WTC11 (cell line): Measurements from ENCODE around the gene CAV3. TPM values are rescaled to one million over a fixed set of nuclear protein-coding genes. Genes with fewer than 3 reads are reported as not detected.

Source experiments
- ATAC-seq: fragments of 200-7000 bp; cut with Tn5 transposase; 2 replicates; pipeline ENCODE4 v1.10.0; 2021; ENCODE audit warnings: mild to moderate bottlenecking, moderate library complexity
- CTCF ChIA-PET: fragments of 300-600 bp; sonication (Branson Sonifier 250); formaldehyde crosslinking; loops from one replicate; lab custom pipeline; 2021; ENCODE audit warnings: antibody characterized with exemption; lab: Charles Lee
- POLR2A ChIA-PET: fragments of 350-600 bp; sonication (Branson Sonifier 250); formaldehyde crosslinking; loops from one replicate; lab custom pipeline; 2021; ENCODE audit warnings: antibody characterized with exemption; lab: Charles Lee
- DNase-seq: peaks from one replicate; pipeline ENCODE4 v3.0.0; 2021; ENCODE audit warnings: low spot score
- H3K27ac Mint-ChIP-seq: 2 replicates; pipeline ENCODE4 v1.8.0; 2021; ENCODE audit warnings: mixed read lengths
- H3K27me3 Mint-ChIP-seq: 2 replicates; pipeline ENCODE4 v1.8.0; 2021; ENCODE audit warnings: low read depth, mild to moderate bottlenecking, moderate library complexity, mixed read lengths
- H3K36me3 Mint-ChIP-seq: 2 replicates; pipeline ENCODE4 v1.8.0; 2021; ENCODE audit warnings: mixed read lengths
- H3K4me1 Mint-ChIP-seq: 2 replicates; pipeline ENCODE4 v1.8.0; 2022; ENCODE audit warnings: mixed read lengths
- H3K4me3 Mint-ChIP-seq: 2 replicates; pipeline ENCODE4 v1.8.0; 2021; ENCODE audit warnings: mild to moderate bottlenecking, moderate library complexity, mixed read lengths
- H3K9me3 Mint-ChIP-seq: 2 replicates; pipeline ENCODE4 v1.8.0; 2021; ENCODE audit warnings: mixed read lengths
- AR ChIP-seq: fragments of 250-450 bp; sonication (Bioruptor Pico); IDR thresholded peaks from 2 replicates; pipeline ENCODE4 v1.9.0; 2021; ENCODE audit warnings: mild to moderate bottlenecking
- ATF3 ChIP-seq: sonication (generic); formaldehyde crosslinking; conservative IDR thresholded peaks from 2 replicates; pipeline ENCODE4 v1.8.1; 2022; ENCODE audit warnings: mild to moderate bottlenecking, missing genetic modification reagents
- CBFB ChIP-seq: sonication (generic); formaldehyde crosslinking; IDR thresholded peaks from 2 replicates; pipeline ENCODE4 v1.8.1; 2022; ENCODE audit warnings: mild to moderate bottlenecking, low read depth, missing genetic modification reagents
- CREM ChIP-seq: sonication (generic); formaldehyde crosslinking; IDR thresholded peaks from 2 replicates; pipeline ENCODE4 v1.8.1; 2022; ENCODE audit warnings: mild to moderate bottlenecking, missing genetic modification reagents, moderate library complexity
- ESRRA ChIP-seq: sonication (generic); formaldehyde crosslinking; IDR thresholded peaks from 2 replicates; pipeline ENCODE4 v1.8.1; 2022; ENCODE audit warnings: mild to moderate bottlenecking, missing genetic modification reagents, borderline replicate concordance
- FOXP1 ChIP-seq: sonication (generic); formaldehyde crosslinking; IDR thresholded peaks from 2 replicates; pipeline ENCODE4 v1.8.0; 2022; ENCODE audit warnings: missing genetic modification reagents, mild to moderate bottlenecking, moderate library complexity, borderline replicate concordance
- NFYB ChIP-seq: sonication (generic); formaldehyde crosslinking; conservative IDR thresholded peaks from 2 replicates; pipeline ENCODE4 v1.8.0; 2022; ENCODE audit warnings: low read depth, missing genetic modification reagents
- RELA ChIP-seq: sonication (generic); formaldehyde crosslinking; IDR thresholded peaks from 2 replicates; pipeline ENCODE4 v1.8.1; 2022; ENCODE audit warnings: missing genetic modification reagents, mild to moderate bottlenecking, borderline replicate concordance
- SMAD3 ChIP-seq: sonication (generic); formaldehyde crosslinking; IDR thresholded peaks from 2 replicates; pipeline ENCODE4 v1.8.0; 2022; ENCODE audit warnings: missing genetic modification reagents, mild to moderate bottlenecking, borderline replicate concordance
- ZBTB43 ChIP-seq: sonication (generic); formaldehyde crosslinking; IDR thresholded peaks from 2 replicates; pipeline ENCODE4 v1.8.1; 2023; ENCODE audit warnings: mild to moderate bottlenecking, missing genetic modification reagents
- ZNF121 ChIP-seq: sonication (generic); formaldehyde crosslinking; IDR thresholded peaks from 2 replicates; pipeline ENCODE4 v1.8.0; 2023; ENCODE audit warnings: missing genetic modification reagents
- ZNF138 ChIP-seq: sonication (generic); formaldehyde crosslinking; conservative IDR thresholded peaks from 2 replicates; pipeline ENCODE4 v1.8.1; 2022; ENCODE audit warnings: mild to moderate bottlenecking, moderate library complexity, missing genetic modification reagents
- ZNF232 ChIP-seq: sonication (generic); formaldehyde crosslinking; IDR thresholded peaks from 2 replicates; pipeline ENCODE4 v1.8.0; 2022; ENCODE audit warnings: mild to moderate bottlenecking, missing genetic modification reagents
- ZNF396 ChIP-seq: fragments of 250-450 bp; sonication (Bioruptor Pico); IDR thresholded peaks from 2 replicates; pipeline ENCODE4 v1.8.0; 2021; ENCODE audit warnings: mild to moderate bottlenecking, moderate library complexity, borderline replicate concordance
- ZNF532 ChIP-seq: fragments of 250-450 bp; sonication (Bioruptor Pico); IDR thresholded peaks from 2 replicates; pipeline ENCODE4 v1.9.0; 2021; ENCODE audit warnings: mild to moderate bottlenecking, borderline replicate concordance
- total RNA-seq: library from RNA; stranded (reverse); gene quantifications from 3 replicates; pipeline ENCODE4 v1.2.3, GENCODE V29; 2021

The CAV3 gene
- total RNA-seq, 1 experiment from 2014 or later = not detected

GRCh38 chr3:8777201-8777977, 43.8 kb downstream of the CAV3 start (continued):
- no peak for TF ChIP-seq AR (CRISPR knock-in tag)
- no peak for TF ChIP-seq CREM (CRISPR knock-in tag)
- TF ChIP-seq ZNF121 (CRISPR knock-in tag) = no peak
- TF ChIP-seq CBFB = no peak
- TF ChIP-seq ZNF232 (CRISPR knock-in tag) = no peak
- TF ChIP-seq ZNF138 (CRISPR knock-in tag) = no peak

GRCh38 chr3:8777978-8778267, 44.3 kb downstream of the CAV3 start:
- POLR2A ChIA-PET = no interaction called here

More at GRCh38 chr3:8777978-8778267, 44.3 kb downstream of the CAV3 start:
- DNase-seq (no peak), ATAC-seq (no peak)
- 0 out of 2 replicates have a peak, but pooled peaks cover 3% of the 10 kb centered on the region for H3K27me3 Mint-ChIP-seq
- CTCF ChIA-PET = interaction anchor here (3.9 kb wide), 1 partner anchor 9 kb away, joined by 23 read pairs; the partner anchor contains the start of gene OXTR
- no peak overlapping the region for H3K27ac Mint-ChIP-seq
- H3K4me3 Mint-ChIP-seq = no peak overlapping the region
- no peaks in the 10 kb centered on the region for H3K36me3 Mint-ChIP-seq
- TF ChIP-seq SMAD3 (CRISPR knock-in tag) (no peak), FOXP1 (CRISPR knock-in tag) (no peak), ZNF138 (CRISPR knock-in tag) (no peak), ATF3 (CRISPR knock-in tag) (no peak), RELA (no peak), ZNF532 (CRISPR knock-in tag) (no peak), ESRRA (CRISPR knock-in tag) (no peak), ZNF396 (CRISPR knock-in tag) (no peak), ZBTB43 (CRISPR knock-in tag) (no peak), NFYB (CRISPR knock-in tag) (no peak)
- H3K9me3 Mint-ChIP-seq = 0 out of 2 replicates have a peak, but pooled peaks cover 3% of the 10 kb centered on the region
- peaks cover 5% of the 10 kb centered on the region; the same call in 1 of the 2 replicates for H3K4me1 Mint-ChIP-seq
